Measurements from ENCODE around the gene PCYT2. TPM values are rescaled to one million over a fixed set of nuclear protein-coding genes. Genes with fewer than 3 reads are reported as not detected.

PCYT2 gene
- total RNA-seq, 1 experiment from 2014 or later, result 51.5 TPM

GRCh38 chr17:81878294-81878693, 32.9 kb downstream of the PCYT2 start (continued):
- TF ChIP-seq REST (IDR thresholded peaks at IDR 0.05; ENCODE audit: low read depth), result no peak
- no peak for TF ChIP-seq EGR1 (IDR thresholded peaks at IDR 0.05; ENCODE audit: low read depth)
- no peak for TF ChIP-seq SIN3A (IDR thresholded peaks at IDR 0.05; ENCODE audit: low read depth)
- no peak for TF ChIP-seq EZH2phosphoT487 (IDR thresholded peaks at IDR 0.05; ENCODE audit: borderline replicate concordance)

GRCh38 chr17:81877569-81877968, 33.6 kb downstream of the PCYT2 start:
- Histone ChIP-seq H3K9ac (ENCODE audit: low read length) (no peak overlapping the region), H3K27ac (ENCODE audit: low read depth, low read length) (no peak overlapping the region), H3K4me3 (replicated peaks in 1 of 2; ENCODE audit: low read depth in 1 of 2, low read length in 2 of 2) (no peak overlapping the region), H3K4me1 (ENCODE audit: control insufficient read depth in 1 of 2, insufficient read depth in 2 of 2, low read length in 2 of 2) (peaks cover 5 to 18% of the 10 kb centered on the region in 2 experiments), H3K9me2 (ENCODE audit: insufficient read depth) (no peaks in the 10 kb centered on the region), H3K9me3 (ENCODE audit: control insufficient read depth in 1 of 2, insufficient read depth in 1 of 2, low read depth in 1 of 2, low read length in 2 of 2) (no peaks in the 10 kb centered on the region), H4K20me1 (ENCODE audit: insufficient read depth) (peaks cover 4% of the 10 kb centered on the region), H2AFZ (ENCODE audit: low read depth, low read length, poor library complexity, severe bottlenecking) (no peak overlapping the region), H3K79me2 (ENCODE audit: insufficient read depth, low read length) (peaks cover 34% of the 10 kb centered on the region), H3K4me2 (ENCODE audit: low read length) (no peak overlapping the region), H3K27me3 (ENCODE audit: insufficient read depth, low read length) (no peaks in the 10 kb centered on the region), H3K36me3 (ENCODE audit: control insufficient read depth in 1 of 2, insufficient read depth in 2 of 2, low read length in 2 of 2) (peaks cover 11 to 45% of the 10 kb centered on the region in 2 experiments)
- ChIA-PET RAD21 (ENCODE audit: low non-redundant PET in 1 of 2, low total read pairs in 2 of 2, uncharacterized antibody in 2 of 2, unreplicated experiment in 2 of 2) (no interaction called here), POLR2A (no interaction called here), CTCF (interaction anchor here (0.6 kb wide), 1 partner anchor 33 kb away, joined by 5 read pairs; the partner anchor contains the start of gene PCYT2)
- intact Hi-C loops (cut with micrococcal nuclease), result no loop called here
- BruUV-seq (replicated peaks), result no TSS peak
- no peak for DNase-seq (ENCODE audit: low read depth, low spot score)
- ATAC-seq, result no peak
- no peak for TF ChIP-seq REST (IDR thresholded peaks at IDR 0.05; ENCODE audit: low read depth)
- no peak for TF ChIP-seq ELF1 (IDR thresholded peaks at IDR 0.05; ENCODE audit: borderline replicate concordance, low read depth)
- TF ChIP-seq ZBTB33 (IDR thresholded peaks at IDR 0.05; ENCODE audit: extremely low read depth, insufficient replicate concordance, low read length), result no peak
- no peak for TF ChIP-seq SP1 (IDR thresholded peaks at IDR 0.05; ENCODE audit: low read depth)
- no peak for TF ChIP-seq SIN3A (IDR thresholded peaks at IDR 0.05; ENCODE audit: low read depth)
- TF ChIP-seq CEBPB (IDR thresholded peaks at IDR 0.05; ENCODE audit: low read depth), result no peak
- TF ChIP-seq TCF7L2 (IDR thresholded peaks at IDR 0.05; ENCODE audit: borderline replicate concordance, extremely low read depth, insufficient read depth, insufficient read length), result no peak
- no peak for TF ChIP-seq SRF (IDR thresholded peaks at IDR 0.05; ENCODE audit: low read depth)
- no peak for TF ChIP-seq EZH2phosphoT487 (IDR thresholded peaks at IDR 0.05; ENCODE audit: borderline replicate concordance)
- TF ChIP-seq EGR1 (IDR thresholded peaks at IDR 0.05; ENCODE audit: low read depth), result no peak
- TF ChIP-seq RAD21 (IDR thresholded peaks at IDR 0.05; ENCODE audit: low read depth), result no peak
- TF ChIP-seq ATF3 (IDR thresholded peaks at IDR 0.05), result no peak
- TF ChIP-seq YY1 (IDR thresholded peaks at IDR 0.05; ENCODE audit: extremely low read depth, insufficient replicate concordance, low read depth, low read length), result no peak
- no peak for TF ChIP-seq POLR2AphosphoS5 (IDR thresholded peaks at IDR 0.05; ENCODE audit: low read depth, low read length)
- TF ChIP-seq POLR2A (IDR thresholded peaks at IDR 0.05; ENCODE audit: borderline replicate concordance, extremely low read depth, insufficient read depth, insufficient read length), result no peak
- TF ChIP-seq ZFX (IDR thresholded peaks at IDR 0.05), result no peak
